HG03045 (cell line): ENCODE results near the gene LILRB2.
"Not testable (repeated sequence)": the region's sequence is repeated elsewhere in the genome, so short reads cannot be mapped to it uniquely, and the experiment has no call there.

Source experiments
- ATAC-seq: cut with Tn5 transposase; IDR thresholded peaks from one replicate; pipeline ENCODE4 v1.9.1; 2021; ENCODE audit warnings: mild to moderate bottlenecking, moderate library complexity; ENCODE audit not compliant: unreplicated experiment

Gene LILRB2

GRCh38 chr19:54307389-54308020 is 26.6 kb upstream of the LILRB2 start:
- no peak for ATAC-seq

GRCh38 chr19:54305141-54305540 is 24.2 kb upstream of the LILRB2 start:
- ATAC-seq: no peak

- no peak for ATAC-seq
Measured at GRCh38 chr19:54302257-54302656, 21.3 kb upstream of the LILRB2 start.

GRCh38 chr19:54299515-54299914 is 18.6 kb upstream of the LILRB2 start:
- no peak for ATAC-seq

- no peak for ATAC-seq
Measured at GRCh38 chr19:54299126-54299498, 18.2 kb upstream of the LILRB2 start.

GRCh38 chr19:54298357-54299125 is 17.6 kb upstream of the LILRB2 start:
- no peak for ATAC-seq

- no peak for ATAC-seq
Measured at GRCh38 chr19:54297759-54298305, 16.9 kb upstream of the LILRB2 start.

- no peak for ATAC-seq
Measured at GRCh38 chr19:54294539-54294938, 13.6 kb upstream of the LILRB2 start.

- not testable (repeated sequence) for ATAC-seq
Measured at GRCh38 chr19:54289160-54289559, 8.2 kb upstream of the LILRB2 start.

GRCh38 chr19:54287456-54287855 is 6.5 kb upstream of the LILRB2 start:
- no peak for ATAC-seq

- not testable (repeated sequence) for ATAC-seq
Measured at GRCh38 chr19:54286283-54286682, 5.4 kb upstream of the LILRB2 start.

- ATAC-seq: not testable (repeated sequence)
Measured at GRCh38 chr19:54285427-54286056, 4.6 kb upstream of the LILRB2 start.

- no peak for ATAC-seq
Measured at GRCh38 chr19:54282686-54283470, 2.0 kb upstream of the LILRB2 start.

- ATAC-seq: not testable (repeated sequence)
Measured at GRCh38 chr19:54281729-54282075, 792 bp upstream of the LILRB2 start.

GRCh38 chr19:54280441-54280840 is 469 bp downstream of the LILRB2 start:
- not testable (repeated sequence) for ATAC-seq

GRCh38 chr19:54280025-54280424 is 885 bp downstream of the LILRB2 start:
- not testable (repeated sequence) for ATAC-seq

- no peak for ATAC-seq
Measured at GRCh38 chr19:54279406-54279962, 1.4 kb downstream of the LILRB2 start.

- ATAC-seq: not testable (repeated sequence)
Measured at GRCh38 chr19:54278571-54279195, 2.2 kb downstream of the LILRB2 start.

GRCh38 chr19:54278056-54278455 is 2.9 kb downstream of the LILRB2 start:
- not testable (repeated sequence) for ATAC-seq

- not testable (repeated sequence) for ATAC-seq
Measured at GRCh38 chr19:54277111-54277615, 3.7 kb downstream of the LILRB2 start.
